HCT116 (cell line): Measurements from ENCODE around the gene TRIM6. TPM values are rescaled to one million over a fixed set of nuclear protein-coding genes. Genes with fewer than 3 reads are reported as not detected.

Experiments
- ATAC-seq: fragments of 200-7000 bp; cut with Tn5 transposase; 2 replicates; pipeline ENCODE4 v1.9.1; 2020; ENCODE audit warnings: mild to moderate bottlenecking, moderate library complexity
- BruUV-seq: library from RNA; stranded (reverse); fragments of 400-500 nt; replicated peaks from 2 replicates; lab custom pipeline; 2021; lab: Mats Ljungman, UMichigan
- CTCF ChIA-PET: fragments of 300-600 bp; sonication (Branson Sonifier 250); formaldehyde crosslinking; loops from one replicate; lab custom pipeline; 2021; ENCODE audit warnings: antibody characterized with exemption; lab: Charles Lee
- POLR2A ChIA-PET: fragments of 300-600, 350-600 bp; sonication (Branson Sonifier 250); formaldehyde crosslinking; loops from one replicate; lab custom pipeline; 2021; ENCODE audit warnings: antibody characterized with exemption; lab: Charles Lee
- RAD21 ChIA-PET, 2 experiments: fragments of 300-600 bp; sonication (Branson Sonifier 250); formaldehyde crosslinking; loops; one replicate each; lab custom pipeline; 2023; ENCODE audit warnings: low total read pairs in 2 of 2; ENCODE audit not compliant: uncharacterized antibody in 2 of 2, unreplicated experiment in 2 of 2, low non-redundant PET in 1 of 2; lab: Charles Lee
- DNase-seq: peaks from one replicate; pipeline ENCODE4 v3.0.0-alpha.2; 2010; ENCODE audit warnings: low read depth, low spot score
- H2AFZ ChIP-seq: fragments of 200-600 bp; shearing (Covaris generic), sonication (generic); 2 replicates; pipeline ENCODE4 v1.6.1; 2017; ENCODE audit warnings: low read depth, mixed run types, mixed read lengths, antibody characterized with exemption, low read length; ENCODE audit not compliant: poor library complexity, severe bottlenecking
- H3K27ac ChIP-seq: 2 replicates; pipeline ENCODE4 v1.5.1; 2012; ENCODE audit warnings: low read depth, low read length
- H3K27me3 ChIP-seq: fragments of 200-600 bp; sonication (generic); 2 replicates; pipeline ENCODE4 v1.6.1; 2016; ENCODE audit warnings: mixed run types, low read length, mixed read lengths; ENCODE audit not compliant: insufficient read depth
- H3K36me3 ChIP-seq, 2 experiments: fragments of 200-500 bp in 1 of 2; fragments of 200-600 bp in 1 of 2; sonication (Bioruptor generic) in 1 of 2; sonication (generic) in 1 of 2; 2 replicates each; pipeline versions ENCODE4 v1.5.1 to v1.6.1; 2014 to 2016; ENCODE audit warnings: low read length in 2 of 2, inconsistent platforms in 1 of 2, mixed read lengths in 1 of 2, mixed run types in 1 of 2; ENCODE audit not compliant: insufficient read depth in 2 of 2, control insufficient read depth in 1 of 2
- H3K4me1 ChIP-seq, 2 experiments: fragments of 200-600 bp in 1 of 2; sonication (generic) in 1 of 2; 2 replicates each; pipeline versions ENCODE4 v1.5.1 to v1.6.1; 2012 to 2017; ENCODE audit warnings: low read length in 2 of 2, inconsistent platforms in 1 of 2, mild to moderate bottlenecking in 1 of 2, mixed read lengths in 1 of 2, mixed run types in 1 of 2, moderate library complexity in 1 of 2; ENCODE audit not compliant: insufficient read depth in 2 of 2, control insufficient read depth in 1 of 2
- H3K4me2 ChIP-seq: fragments of 200-600 bp; sonication (generic); 2 replicates; pipeline ENCODE4 v1.6.1; 2017; ENCODE audit warnings: mixed run types, low read length, mixed read lengths
- H3K4me3 ChIP-seq, 2 experiments: fragments of 200-600 bp in 1 of 2; sonication (generic) in 1 of 2; replicated peaks in 1 of 2; 2 replicates each; pipeline ENCODE4 v1.5.1; 2011 to 2016; ENCODE audit warnings: low read length in 2 of 2, control low read depth in 1 of 2, low read depth in 1 of 2, mild to moderate bottlenecking in 1 of 2, mixed read lengths in 1 of 2, mixed run types in 1 of 2
- H3K79me2 ChIP-seq: fragments of 200-600 bp; sonication (generic); 2 replicates; pipeline ENCODE4 v1.6.1; 2017; ENCODE audit warnings: mild to moderate bottlenecking, mixed run types, low read length, moderate library complexity, mixed read lengths; ENCODE audit not compliant: insufficient read depth
- H3K9ac ChIP-seq: fragments of 200-600 bp; sonication (generic); 2 replicates; pipeline ENCODE4 v1.6.1; 2016; ENCODE audit warnings: low read length, mixed read lengths
- H3K9me2 ChIP-seq: fragments of 200-600 bp; sonication (generic), shearing (Covaris generic); 2 replicates; pipeline ENCODE4 v1.6.1; 2017; ENCODE audit warnings: mixed run types, mild to moderate bottlenecking, moderate library complexity; ENCODE audit not compliant: insufficient read depth
- H3K9me3 ChIP-seq, 2 experiments: fragments of 200-500 bp in 1 of 2; fragments of 200-600 bp in 1 of 2; sonication (Bioruptor generic) in 1 of 2; sonication (generic) in 1 of 2; 2 replicates each; pipeline ENCODE4 v1.6.1; 2014 to 2017; ENCODE audit warnings: low read length in 2 of 2, mixed read lengths in 2 of 2, inconsistent platforms in 1 of 2, low read depth in 1 of 2, mild to moderate bottlenecking in 1 of 2, mixed run types in 1 of 2, moderate library complexity in 1 of 2; ENCODE audit not compliant: control insufficient read depth in 1 of 2, insufficient read depth in 1 of 2
- H4K20me1 ChIP-seq: fragments of 200-600 bp; sonication (generic), shearing (Covaris generic); 2 replicates; pipeline ENCODE4 v1.6.1; 2017; ENCODE audit warnings: mixed run types, mild to moderate bottlenecking, moderate library complexity; ENCODE audit not compliant: insufficient read depth
- CBX3 ChIP-seq: IDR thresholded peaks from 2 replicates; pipeline ENCODE4 v1.6.1; 2012; ENCODE audit warnings: low read depth
- CEBPB ChIP-seq: IDR thresholded peaks from 2 replicates; pipeline ENCODE4 v1.6.1; 2012; ENCODE audit warnings: low read depth
- EGR1 ChIP-seq: IDR thresholded peaks from 2 replicates; pipeline ENCODE4 v1.6.1; 2012; ENCODE audit warnings: low read depth
- ELF1 ChIP-seq: IDR thresholded peaks from 2 replicates; pipeline ENCODE4 v1.6.1; 2012; ENCODE audit warnings: low read depth, borderline replicate concordance
- EZH2phosphoT487 ChIP-seq: fragments of 200-600 bp; IDR thresholded peaks from 2 replicates; pipeline ENCODE4 v1.6.1; 2018; ENCODE audit warnings: antibody characterized with exemption, borderline replicate concordance
- FOSL1 ChIP-seq: IDR thresholded peaks from 2 replicates; pipeline ENCODE4 v1.6.1; 2012; ENCODE audit warnings: low read depth
- JUND ChIP-seq: IDR thresholded peaks from 2 replicates; pipeline ENCODE4 v1.6.1; 2012
- POLR2A ChIP-seq: IDR thresholded peaks from 2 replicates; pipeline ENCODE4 v1.7.0; 2011; ENCODE audit warnings: borderline replicate concordance; ENCODE audit not compliant: insufficient read depth, insufficient read length; ENCODE audit errors: extremely low read depth
- POLR2AphosphoS5 ChIP-seq: IDR thresholded peaks from 2 replicates; pipeline ENCODE4 v1.6.1; 2011; ENCODE audit warnings: mild to moderate bottlenecking, low read depth, low read length, moderate library complexity
- RAD21 ChIP-seq: IDR thresholded peaks from 2 replicates; pipeline ENCODE4 v1.6.1; 2012; ENCODE audit warnings: low read depth, mild to moderate bottlenecking
- SP1 ChIP-seq: IDR thresholded peaks from 2 replicates; pipeline ENCODE4 v1.6.1; 2012; ENCODE audit warnings: low read depth
- YY1 ChIP-seq: IDR thresholded peaks from 2 replicates; pipeline ENCODE4 v1.6.1; 2011; ENCODE audit warnings: low read length, low read depth, moderate library complexity, mild to moderate bottlenecking; ENCODE audit not compliant: insufficient replicate concordance; ENCODE audit errors: extremely low read depth
- ZNF274 ChIP-seq: fragments of 200-500 bp; sonication (Bioruptor generic); IDR thresholded peaks from 2 replicates; pipeline ENCODE4 v1.6.1; 2014; ENCODE audit warnings: mild to moderate bottlenecking, low read depth, low read length, inconsistent platforms
- intact Hi-C: fragments of 100-400 bp; cut with micrococcal nuclease; formaldehyde crosslinking; loops from 2 replicates; pipeline ENCODE4 v1.10.0; 2022
- total RNA-seq: library from RNA; stranded (reverse); gene quantifications from one replicate; pipeline ENCODE4 v1.2.1, GENCODE V29; 2021; ENCODE audit not compliant: unreplicated experiment

TRIM6 gene
- total RNA-seq, 1 experiment from 2014 or later: 3.0 TPM

DNA sequence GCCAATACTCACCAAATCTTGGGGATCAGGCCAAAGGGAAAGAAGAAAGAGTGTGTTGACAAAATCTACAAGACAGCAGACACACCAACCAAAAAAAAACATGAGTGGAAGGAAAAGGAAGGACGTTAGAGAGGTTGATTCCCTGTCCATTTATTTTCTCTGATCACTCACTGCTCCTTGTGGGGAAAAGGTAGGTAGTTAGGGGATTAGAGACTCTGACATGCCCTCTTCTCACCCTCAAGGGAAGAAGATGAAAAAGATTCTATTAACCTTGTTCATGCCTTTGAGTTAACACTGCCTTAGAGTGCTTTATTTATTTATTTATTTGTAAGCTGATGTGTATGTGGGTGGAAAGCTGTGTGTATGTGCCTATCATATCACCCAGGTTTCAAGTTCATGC lies 48.0 kb upstream of the TRIM6 start, which contains the start of gene OR52H1:
Gene OR52H1 (minus strand): TSS at position 101 of the 400 bp plus-strand sequence. CDS start 3,035 bp downstream, outside the sequence.
- H3K9me2 ChIP-seq: no peaks in the 10 kb centered on the region
- peaks cover 3 to 13% of the 10 kb centered on the region in 2 experiments for H3K4me1 ChIP-seq
- H3K36me3 ChIP-seq: no peaks in the 10 kb centered on the region
- no peak within 1 kb of the TSS for H2AFZ ChIP-seq
- DNase-seq (no peak), ATAC-seq (no peak)
- no peaks in the 10 kb centered on the region for H4K20me1 ChIP-seq
- no peak within 1 kb of the TSS for H3K4me3 ChIP-seq
- no peak within 1 kb of the TSS for H3K27ac ChIP-seq
- no TSS peak for BruUV-seq
- intact Hi-C loops: no loop called here
- no peaks in the 10 kb centered on the region for H3K9me3 ChIP-seq
- CTCF ChIA-PET: no interaction called here
- H3K27me3 ChIP-seq: no peaks in the 10 kb centered on the region
- H3K79me2 ChIP-seq: no peaks in the 10 kb centered on the region
- H3K4me2 ChIP-seq: no peak within 1 kb of the TSS
- RAD21 ChIA-PET: no interaction called here
- H3K9ac ChIP-seq: no peak within 1 kb of the TSS
- POLR2A ChIA-PET: interaction anchor here (2.2 kb wide), 1 partner anchor 43 kb away, joined by 10 read pairs; no protein-coding TSS in a partner anchor
- TF ChIP-seq ZNF274 (no peak), POLR2AphosphoS5 (no peak), SP1 (no peak), ELF1 (no peak), EGR1 (no peak), CEBPB (no peak), RAD21 (no peak), POLR2A (no peak), YY1 (no peak), CBX3 (no peak), JUND (no peak), FOSL1 (no peak), EZH2phosphoT487 (no peak)
